ENCODE measurements around the gene RPGR.

RPGR gene, protein sequence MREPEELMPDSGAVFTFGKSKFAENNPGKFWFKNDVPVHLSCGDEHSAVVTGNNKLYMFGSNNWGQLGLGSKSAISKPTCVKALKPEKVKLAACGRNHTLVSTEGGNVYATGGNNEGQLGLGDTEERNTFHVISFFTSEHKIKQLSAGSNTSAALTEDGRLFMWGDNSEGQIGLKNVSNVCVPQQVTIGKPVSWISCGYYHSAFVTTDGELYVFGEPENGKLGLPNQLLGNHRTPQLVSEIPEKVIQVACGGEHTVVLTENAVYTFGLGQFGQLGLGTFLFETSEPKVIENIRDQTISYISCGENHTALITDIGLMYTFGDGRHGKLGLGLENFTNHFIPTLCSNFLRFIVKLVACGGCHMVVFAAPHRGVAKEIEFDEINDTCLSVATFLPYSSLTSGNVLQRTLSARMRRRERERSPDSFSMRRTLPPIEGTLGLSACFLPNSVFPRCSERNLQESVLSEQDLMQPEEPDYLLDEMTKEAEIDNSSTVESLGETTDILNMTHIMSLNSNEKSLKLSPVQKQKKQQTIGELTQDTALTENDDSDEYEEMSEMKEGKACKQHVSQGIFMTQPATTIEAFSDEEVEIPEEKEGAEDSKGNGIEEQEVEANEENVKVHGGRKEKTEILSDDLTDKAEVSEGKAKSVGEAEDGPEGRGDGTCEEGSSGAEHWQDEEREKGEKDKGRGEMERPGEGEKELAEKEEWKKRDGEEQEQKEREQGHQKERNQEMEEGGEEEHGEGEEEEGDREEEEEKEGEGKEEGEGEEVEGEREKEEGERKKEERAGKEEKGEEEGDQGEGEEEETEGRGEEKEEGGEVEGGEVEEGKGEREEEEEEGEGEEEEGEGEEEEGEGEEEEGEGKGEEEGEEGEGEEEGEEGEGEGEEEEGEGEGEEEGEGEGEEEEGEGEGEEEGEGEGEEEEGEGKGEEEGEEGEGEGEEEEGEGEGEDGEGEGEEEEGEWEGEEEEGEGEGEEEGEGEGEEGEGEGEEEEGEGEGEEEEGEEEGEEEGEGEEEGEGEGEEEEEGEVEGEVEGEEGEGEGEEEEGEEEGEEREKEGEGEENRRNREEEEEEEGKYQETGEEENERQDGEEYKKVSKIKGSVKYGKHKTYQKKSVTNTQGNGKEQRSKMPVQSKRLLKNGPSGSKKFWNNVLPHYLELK

GRCh38 chrX:38327007-38327774, at the start of gene RPGR:
RPGR (minus strand) TSS chrX:38327509; CDS start chrX:38327367, 142 bp downstream.
- peak; percentile 84 to 95 for DNase-seq (ENCODE audit: low read depth in 1 of 2, low spot score in 1 of 2)
- in situ Hi-C loops (cut with HindIII; ENCODE audit: low pct_unique_long_range_greater_than_20kb, low sequenced_read_pairs): no loop called here
- no peak for TF ChIP-seq JUND (IDR thresholded peaks at IDR 0.05; ENCODE audit: low read depth)

- in situ Hi-C loops (cut with HindIII; ENCODE audit: low pct_unique_long_range_greater_than_20kb, low sequenced_read_pairs): no loop called here
- TF ChIP-seq JUND (IDR thresholded peaks at IDR 0.05; ENCODE audit: low read depth): no peak
- no peak for DNase-seq (ENCODE audit: low read depth in 1 of 2, low spot score in 1 of 2)
Measured at GRCh38 chrX:38376747-38377146, 49.4 kb upstream of the RPGR start.

DNA sequence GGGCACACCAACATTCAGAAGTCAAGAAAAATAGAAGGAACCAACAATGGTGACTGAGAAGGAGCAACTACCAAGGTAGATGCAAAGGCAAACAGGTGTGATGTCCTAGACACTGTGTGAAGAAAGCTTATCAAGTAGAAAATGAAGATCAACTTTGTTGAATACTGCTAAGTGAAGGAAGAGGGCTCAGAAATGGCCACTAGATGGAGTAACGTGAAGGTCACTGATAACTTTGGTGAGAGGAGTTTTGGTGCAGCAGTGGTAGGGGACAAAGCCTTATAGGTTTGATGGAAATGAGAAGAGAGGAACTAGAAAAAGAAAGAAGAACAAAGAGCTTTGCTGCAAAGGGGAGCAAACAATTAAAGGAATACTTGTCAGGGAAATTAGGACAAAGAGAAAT, 48.6 kb upstream of the RPGR start:
- TF ChIP-seq JUND (IDR thresholded peaks at IDR 0.05; ENCODE audit: low read depth): no peak
- DNase-seq (ENCODE audit: low read depth in 1 of 2, low spot score in 1 of 2): peak in 1 of 2 experiments; percentile 20
- in situ Hi-C loops (cut with HindIII; ENCODE audit: low pct_unique_long_range_greater_than_20kb, low sequenced_read_pairs): no loop called here

DNA sequence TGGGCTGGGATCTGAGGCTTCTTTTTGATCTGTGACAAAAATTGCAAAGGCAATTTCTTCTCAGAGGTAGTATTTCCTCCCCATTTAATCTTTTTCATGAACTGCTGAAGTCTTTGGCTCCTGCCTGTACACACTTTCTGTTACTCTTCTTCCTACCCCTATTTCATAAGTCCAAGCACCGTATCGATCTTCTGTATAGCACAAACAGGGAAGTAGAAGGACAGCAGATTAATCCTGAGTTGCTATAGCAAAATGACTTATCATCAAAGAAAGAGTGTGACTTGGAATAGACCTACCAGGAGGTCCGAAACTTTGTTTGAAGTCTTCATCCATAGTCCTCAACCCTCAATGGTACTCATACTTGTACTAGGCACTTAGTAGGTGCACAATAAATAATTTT, 47.1 kb upstream of the RPGR start:
- no peak for DNase-seq (ENCODE audit: low read depth in 1 of 2, low spot score in 1 of 2)
- in situ Hi-C loops (cut with HindIII; ENCODE audit: low pct_unique_long_range_greater_than_20kb, low sequenced_read_pairs): no loop called here
- TF ChIP-seq JUND (IDR thresholded peaks at IDR 0.05; ENCODE audit: low read depth): no peak

DNA sequence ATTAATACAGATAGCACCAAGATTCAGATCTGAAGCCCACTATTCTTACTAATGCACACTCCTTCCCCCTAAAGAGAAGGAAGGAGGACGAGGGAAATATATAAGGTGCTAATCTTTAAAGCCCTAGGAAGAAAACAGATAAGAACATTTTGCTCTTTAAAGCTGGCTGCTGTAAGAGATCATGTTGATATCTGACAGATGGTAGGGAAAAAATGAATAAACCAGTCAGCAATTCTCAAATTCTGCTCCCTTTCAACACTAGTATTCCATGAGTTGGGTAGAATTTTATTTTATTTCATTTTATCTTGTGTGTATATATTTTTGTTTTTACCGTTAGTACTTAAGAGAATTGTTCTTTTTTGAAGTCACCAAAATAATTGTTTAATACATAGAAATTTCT, 44.3 kb upstream of the RPGR start:
- no peak for TF ChIP-seq JUND (IDR thresholded peaks at IDR 0.05; ENCODE audit: low read depth)
- no peak for DNase-seq (ENCODE audit: low read depth in 1 of 2, low spot score in 1 of 2)

DNA sequence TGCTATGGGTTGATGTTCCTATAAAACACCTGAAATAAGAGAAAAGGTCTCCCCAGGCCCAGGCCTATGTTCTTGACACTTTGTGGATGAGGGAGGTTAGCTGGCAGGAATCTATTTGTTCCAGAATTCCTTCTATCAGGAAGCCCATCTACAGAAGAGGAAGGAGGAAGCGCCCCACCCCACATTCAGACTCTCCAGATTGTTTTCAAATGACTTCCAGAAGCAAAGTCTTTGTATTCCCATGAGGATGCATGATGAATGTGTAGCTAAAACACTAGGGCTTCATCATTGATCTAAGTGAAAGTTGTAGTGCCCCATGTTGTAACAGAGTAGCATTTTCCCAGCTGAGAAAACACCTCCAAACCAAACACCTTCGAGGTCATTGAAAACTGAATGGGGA, 41.5 kb upstream of the RPGR start:
- no peak for TF ChIP-seq JUND (IDR thresholded peaks at IDR 0.05; ENCODE audit: low read depth)
- DNase-seq (ENCODE audit: low read depth in 1 of 2, low spot score in 1 of 2): no peak
- in situ Hi-C loops (cut with HindIII; ENCODE audit: low pct_unique_long_range_greater_than_20kb, low sequenced_read_pairs): no loop called here

More for the DNA sequence above, 44.3 kb upstream of the RPGR start:
- in situ Hi-C loops (cut with HindIII; ENCODE audit: low pct_unique_long_range_greater_than_20kb, low sequenced_read_pairs): no loop called here

DNA sequence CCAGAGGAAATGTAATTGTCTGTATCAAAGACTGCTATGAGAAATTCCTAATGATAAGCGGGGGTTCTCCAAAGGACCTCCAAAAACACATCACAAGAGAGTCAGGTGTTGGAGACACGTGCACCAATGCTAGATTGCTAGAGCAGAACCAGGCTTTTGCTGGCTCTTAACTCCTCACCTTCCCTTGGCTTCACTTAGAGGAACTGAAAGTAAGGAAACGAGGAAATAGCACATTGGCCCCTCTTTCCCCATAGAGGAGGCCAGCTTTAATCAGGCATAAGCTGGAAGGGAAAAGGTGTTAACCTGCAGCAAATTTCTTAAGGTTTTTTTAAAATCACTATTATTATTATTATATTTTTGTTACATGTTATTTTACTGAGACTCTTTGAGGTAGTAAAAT, 38.6 kb upstream of the RPGR start:
- DNase-seq (ENCODE audit: low read depth in 1 of 2, low spot score in 1 of 2): no peak
- TF ChIP-seq JUND (IDR thresholded peaks at IDR 0.05; ENCODE audit: low read depth): no peak
- in situ Hi-C loops (cut with HindIII; ENCODE audit: low pct_unique_long_range_greater_than_20kb, low sequenced_read_pairs): no loop called here

DNA sequence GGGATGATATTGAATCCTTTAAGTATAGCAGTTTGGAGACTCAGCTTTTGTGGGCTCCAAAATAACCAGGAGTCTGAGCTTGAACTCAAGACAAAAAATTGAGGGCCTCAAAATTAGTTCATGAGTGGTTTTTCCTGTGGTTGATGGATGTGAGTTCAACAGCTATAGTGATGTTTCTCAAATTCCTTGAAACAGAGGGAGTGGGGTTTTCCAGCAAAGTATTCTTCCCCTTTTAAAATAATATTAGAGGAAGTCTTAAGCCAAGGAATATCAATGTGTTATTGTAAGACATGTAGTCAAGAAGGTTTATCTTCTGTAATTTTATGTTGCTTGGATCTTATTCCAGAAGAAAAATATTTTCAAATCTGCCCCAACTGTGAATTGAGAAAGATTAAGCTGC, 35.7 kb upstream of the RPGR start:
- in situ Hi-C loops (cut with HindIII; ENCODE audit: low pct_unique_long_range_greater_than_20kb, low sequenced_read_pairs): no loop called here

GRCh38 chrX:38357747-38358673, 30.7 kb upstream of the RPGR start:
- in situ Hi-C loops (cut with HindIII; ENCODE audit: low pct_unique_long_range_greater_than_20kb, low sequenced_read_pairs): no loop called here
- TF ChIP-seq JUND (IDR thresholded peaks at IDR 0.05; ENCODE audit: low read depth): no peak
- no peak for DNase-seq (ENCODE audit: low read depth in 1 of 2, low spot score in 1 of 2)

More for the DNA sequence above, 35.7 kb upstream of the RPGR start:
- no peak for DNase-seq (ENCODE audit: low read depth in 1 of 2, low spot score in 1 of 2)
- TF ChIP-seq JUND (IDR thresholded peaks at IDR 0.05; ENCODE audit: low read depth): no peak

DNA sequence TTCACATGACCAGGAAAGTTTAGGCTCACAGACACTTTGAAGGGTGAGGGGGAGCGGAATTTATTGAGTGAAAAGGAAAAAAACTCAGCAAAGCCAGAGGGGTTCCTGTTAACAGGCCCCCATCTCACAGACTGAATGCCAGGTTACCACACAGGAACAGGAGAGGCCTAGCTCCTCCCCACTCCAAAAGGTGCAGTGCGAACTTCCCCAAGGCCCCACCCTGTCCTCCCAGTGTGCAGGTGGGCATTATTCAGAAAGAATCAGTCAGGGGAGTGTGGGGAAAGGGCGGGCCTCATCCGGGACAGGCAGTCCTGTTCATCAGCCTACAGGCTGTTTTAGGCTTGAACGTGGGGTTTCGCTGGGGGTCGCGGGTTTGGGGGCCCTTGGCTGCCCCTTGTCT, 29.1 kb upstream of the RPGR start:
- TF ChIP-seq JUND (IDR thresholded peaks at IDR 0.05; ENCODE audit: low read depth): no peak
- no peak for DNase-seq (ENCODE audit: low read depth in 1 of 2, low spot score in 1 of 2)
- in situ Hi-C loops (cut with HindIII; ENCODE audit: low pct_unique_long_range_greater_than_20kb, low sequenced_read_pairs): no loop called here

DNA sequence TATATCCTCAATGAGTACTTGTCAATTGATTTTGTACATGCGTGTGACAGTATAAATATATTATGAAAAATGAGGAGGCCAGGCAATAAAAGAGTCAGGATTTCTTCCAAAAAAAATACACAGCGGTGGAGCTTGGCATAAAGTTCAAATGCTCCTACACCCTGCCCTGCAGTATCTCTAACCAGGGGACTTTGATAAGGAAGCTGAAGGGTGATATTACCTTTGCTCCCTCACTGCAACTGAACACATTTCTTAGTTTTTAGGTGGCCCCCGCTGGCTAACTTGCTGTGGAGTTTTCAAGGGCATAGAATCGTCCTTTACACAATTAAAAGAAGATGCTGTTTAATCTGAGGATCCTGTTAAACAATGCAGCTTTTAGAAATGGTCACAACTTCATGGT, 25.1 kb upstream of the RPGR start, which contains the start of gene OTC:
Gene OTC, plus strand, starts transcription at position 243 of the 400 bp plus-strand sequence. Its CDS starts 93 bp downstream, at position 336.
- TF ChIP-seq JUND (IDR thresholded peaks at IDR 0.05; ENCODE audit: low read depth): no peak
- in situ Hi-C loops (cut with HindIII; ENCODE audit: low pct_unique_long_range_greater_than_20kb, low sequenced_read_pairs): no loop called here
- DNase-seq (ENCODE audit: low read depth in 1 of 2, low spot score in 1 of 2): no peak

Measured in T47D (cell line).